ENCODE data around the gene MRPS6.

The MRPS6 gene

DNA sequence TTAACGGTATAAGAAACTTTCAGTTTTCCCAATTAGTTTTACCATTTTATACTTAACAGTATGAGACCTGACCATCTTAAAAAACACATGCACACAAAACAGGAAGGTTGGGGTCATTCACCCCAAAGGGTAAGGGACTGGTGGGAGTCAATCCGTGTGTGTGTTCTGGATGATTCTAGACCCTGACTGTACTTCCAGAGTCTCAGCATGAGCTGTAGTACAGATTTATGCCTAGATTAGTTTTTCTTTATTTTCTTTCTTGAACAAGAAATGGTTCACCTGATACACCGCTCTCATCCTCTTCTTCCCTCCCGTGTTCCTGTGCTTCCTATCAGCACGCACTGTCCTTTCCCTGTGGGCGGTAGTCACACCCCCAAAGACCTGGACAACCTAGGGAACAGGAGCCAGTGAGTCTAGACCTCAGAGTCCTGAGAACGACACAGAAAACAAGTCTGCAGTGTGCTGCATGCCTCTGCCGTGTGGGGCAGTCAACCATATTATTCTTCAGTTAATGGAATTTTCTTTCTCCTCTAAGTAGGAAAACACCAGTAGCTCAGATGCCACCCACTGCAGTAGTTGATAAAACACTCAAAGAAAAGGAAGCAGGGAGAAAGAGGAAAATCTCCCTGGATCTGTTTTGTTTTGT, 38.9 kb upstream of the MRPS6 start:
- no peak for TF ChIP-seq ZFX (IDR thresholded peaks at IDR 0.05; ENCODE audit: borderline replicate concordance)
- TF ChIP-seq, protein P1, sequence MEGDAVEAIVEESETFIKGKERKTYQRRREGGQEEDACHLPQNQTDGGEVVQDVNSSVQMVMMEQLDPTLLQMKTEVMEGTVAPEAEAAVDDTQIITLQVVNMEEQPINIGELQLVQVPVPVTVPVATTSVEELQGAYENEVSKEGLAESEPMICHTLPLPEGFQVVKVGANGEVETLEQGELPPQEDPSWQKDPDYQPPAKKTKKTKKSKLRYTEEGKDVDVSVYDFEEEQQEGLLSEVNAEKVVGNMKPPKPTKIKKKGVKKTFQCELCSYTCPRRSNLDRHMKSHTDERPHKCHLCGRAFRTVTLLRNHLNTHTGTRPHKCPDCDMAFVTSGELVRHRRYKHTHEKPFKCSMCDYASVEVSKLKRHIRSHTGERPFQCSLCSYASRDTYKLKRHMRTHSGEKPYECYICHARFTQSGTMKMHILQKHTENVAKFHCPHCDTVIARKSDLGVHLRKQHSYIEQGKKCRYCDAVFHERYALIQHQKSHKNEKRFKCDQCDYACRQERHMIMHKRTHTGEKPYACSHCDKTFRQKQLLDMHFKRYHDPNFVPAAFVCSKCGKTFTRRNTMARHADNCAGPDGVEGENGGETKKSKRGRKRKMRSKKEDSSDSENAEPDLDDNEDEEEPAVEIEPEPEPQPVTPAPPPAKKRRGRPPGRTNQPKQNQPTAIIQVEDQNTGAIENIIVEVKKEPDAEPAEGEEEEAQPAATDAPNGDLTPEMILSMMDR (IDR thresholded peaks at IDR 0.05) = no peak
- H3K27ac ChIP-seq = no peak overlapping the region

DNA sequence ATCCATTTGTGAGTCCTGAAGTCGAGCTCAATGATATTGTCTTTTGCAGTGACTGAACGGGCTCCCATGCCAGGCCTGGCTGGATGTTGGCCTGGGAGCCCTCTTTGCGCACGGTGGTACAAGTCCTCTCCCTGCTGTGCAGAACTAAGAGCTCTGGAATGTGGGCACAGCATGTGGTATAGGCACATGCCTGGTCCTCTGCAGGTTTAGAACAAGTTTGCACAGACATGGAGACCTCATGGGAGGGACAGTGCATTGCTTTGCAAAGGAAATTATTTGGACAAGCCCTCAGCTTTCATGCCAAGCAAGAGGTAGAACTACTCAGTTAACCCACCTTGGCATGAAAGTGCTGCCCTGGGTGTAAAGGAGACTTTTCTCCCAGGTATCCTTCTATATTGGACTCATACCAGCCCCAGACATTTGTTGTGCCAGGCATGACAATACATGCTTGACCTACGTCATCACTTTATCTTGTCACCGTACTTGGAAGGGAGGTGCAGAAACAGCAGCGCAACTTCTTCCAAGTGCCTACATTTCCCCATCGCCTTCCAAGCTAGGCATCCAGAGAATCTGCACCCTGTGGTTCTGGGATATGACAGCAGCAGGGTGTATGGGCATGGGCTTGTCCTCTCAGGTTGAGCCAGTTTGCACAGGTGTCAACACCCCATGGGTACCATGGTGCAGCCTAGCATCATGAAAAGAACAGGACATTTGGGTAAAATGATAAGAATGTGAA, 37.6 kb upstream of the MRPS6 start:
- TF ChIP-seq, protein P1 (IDR thresholded peaks at IDR 0.05) = no peak
- no peak for TF ChIP-seq ZFX (IDR thresholded peaks at IDR 0.05; ENCODE audit: borderline replicate concordance)

DNA sequence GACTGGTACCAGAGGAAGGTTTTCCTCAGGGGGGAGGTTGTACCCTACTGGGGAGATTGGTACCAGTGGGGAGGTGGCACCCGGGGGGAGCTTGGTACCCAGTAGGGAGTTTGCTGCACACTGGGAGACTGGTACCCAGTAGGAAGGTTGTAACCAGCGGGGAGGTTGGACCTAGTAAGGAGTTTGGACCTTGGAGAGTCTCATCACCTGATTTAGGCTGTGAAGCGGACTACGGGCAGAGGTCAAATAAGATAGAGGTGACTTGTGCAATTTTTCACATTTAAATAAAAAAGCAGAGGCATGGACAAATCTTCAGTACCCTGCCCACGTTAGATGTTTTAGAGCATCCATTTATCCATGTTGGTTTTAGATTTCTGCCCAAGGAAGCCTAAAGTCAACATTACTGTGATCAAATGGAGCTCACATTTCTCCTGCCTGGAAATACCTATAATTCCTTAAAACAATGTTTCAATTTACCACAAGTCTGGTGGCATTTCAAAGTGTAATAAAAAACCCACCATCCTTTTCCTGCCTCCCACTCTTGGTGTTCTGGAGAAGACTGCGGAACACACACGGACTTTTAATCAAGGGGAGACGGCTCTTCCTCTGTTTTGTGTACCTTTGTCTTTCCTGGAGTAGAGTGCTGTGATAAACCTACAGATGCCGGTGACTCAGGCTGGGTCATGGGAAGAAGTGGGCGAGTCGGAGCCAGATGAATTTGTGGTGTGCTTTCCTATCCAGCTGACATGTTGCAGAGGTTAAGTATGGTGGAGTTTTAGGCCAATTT, 36.2 kb upstream of the MRPS6 start:
- no peak overlapping the region for H3K27ac ChIP-seq
- no peak for TF ChIP-seq ZFX (IDR thresholded peaks at IDR 0.05; ENCODE audit: borderline replicate concordance)
- TF ChIP-seq, protein P1 (IDR thresholded peaks at IDR 0.05) = no peak

More for the DNA sequence above, 37.6 kb upstream of the MRPS6 start:
- no peak overlapping the region for H3K27ac ChIP-seq

DNA sequence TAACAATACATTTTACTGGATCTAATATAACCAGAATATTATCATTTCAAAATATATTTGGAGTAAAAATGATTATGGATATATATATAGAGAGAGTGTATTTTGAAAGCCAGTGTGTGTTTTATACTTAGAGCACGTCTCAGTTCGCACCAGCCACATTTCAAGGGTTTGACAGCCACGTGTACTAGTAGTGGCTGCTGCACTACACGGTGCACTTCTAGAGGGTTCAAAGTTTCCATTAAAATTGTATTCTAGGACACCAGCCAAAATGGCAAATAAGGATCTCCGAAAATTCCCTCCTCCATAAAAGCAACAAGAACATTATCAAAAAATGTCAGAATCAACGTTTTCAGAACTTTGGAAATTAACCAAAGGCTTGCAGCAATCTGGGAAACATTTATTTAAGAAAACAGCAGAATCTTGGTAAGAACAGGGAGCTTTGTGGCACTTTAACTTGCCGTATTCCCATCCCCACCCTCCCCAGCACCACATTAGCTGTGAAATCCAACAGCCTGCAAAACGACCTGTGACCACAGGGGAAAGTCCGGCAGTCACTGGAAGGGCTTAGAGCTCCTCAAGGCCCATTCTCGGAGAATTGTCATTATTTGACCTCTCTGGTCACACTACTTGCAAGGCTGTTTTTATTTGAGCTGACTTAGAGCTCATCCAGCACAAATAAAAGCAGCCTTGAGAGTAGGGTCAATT, 33.5 kb upstream of the MRPS6 start:
- TF ChIP-seq, protein P1 (IDR thresholded peaks at IDR 0.05) = no peak
- no peak for TF ChIP-seq ZFX (IDR thresholded peaks at IDR 0.05; ENCODE audit: borderline replicate concordance)
- no peak overlapping the region for H3K27ac ChIP-seq

DNA sequence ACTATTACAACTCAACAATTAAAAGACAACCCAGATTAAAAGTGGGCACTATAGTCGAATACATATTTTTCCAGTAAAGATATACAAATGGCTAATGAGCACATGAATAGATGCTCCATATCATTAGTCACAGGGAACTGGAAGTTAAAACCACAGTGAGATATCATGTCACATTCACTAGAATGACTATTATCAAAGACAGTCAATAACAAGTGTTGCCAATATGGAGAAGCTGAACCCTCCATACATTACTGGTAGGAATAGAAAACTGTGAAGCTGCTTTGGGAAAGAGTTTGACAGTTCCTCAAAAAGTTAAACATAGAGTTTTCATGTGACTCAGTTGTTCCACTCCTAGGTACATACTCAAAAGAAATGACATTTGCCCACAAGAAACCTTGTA, 30.6 kb upstream of the MRPS6 start:
- no peak overlapping the region for H3K27ac ChIP-seq

DNA sequence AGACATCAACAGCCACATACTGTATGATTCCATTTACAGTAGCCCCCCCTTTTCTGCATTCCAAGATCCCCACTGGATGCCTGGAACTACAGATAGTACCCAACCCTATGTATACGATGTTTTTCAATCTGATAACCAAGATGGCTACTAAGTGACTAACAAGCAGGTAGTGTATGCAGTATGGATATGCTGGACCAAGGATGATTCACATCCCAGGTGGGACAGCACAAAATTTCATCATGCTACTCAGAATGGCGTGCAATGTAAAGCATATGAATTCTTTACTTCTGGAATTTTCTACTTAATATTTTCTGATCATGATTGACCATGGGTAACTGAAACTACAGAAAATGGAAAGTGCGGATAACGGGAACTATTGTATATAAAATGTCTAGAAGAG, 30.0 kb upstream of the MRPS6 start:
- no peak overlapping the region for H3K27ac ChIP-seq
- TF ChIP-seq, protein P1 (IDR thresholded peaks at IDR 0.05) = no peak
- no peak for TF ChIP-seq ZFX (IDR thresholded peaks at IDR 0.05; ENCODE audit: borderline replicate concordance)

More for the DNA sequence above, 30.6 kb upstream of the MRPS6 start:
- TF ChIP-seq, protein P1 (IDR thresholded peaks at IDR 0.05) = no peak
- TF ChIP-seq ZFX (IDR thresholded peaks at IDR 0.05; ENCODE audit: borderline replicate concordance) = no peak

Data from 22Rv1 (cell line).